ENCODE data around the gene RERGL. TPM values are rescaled to one million over a fixed set of nuclear protein-coding genes. Genes with fewer than 3 reads are reported as not detected.

The RERGL gene
- total RNA-seq, 1 experiment from 2014 or later, result not detected

GRCh38 chr12:18123707-18124106, 33.7 kb upstream of the RERGL start (continued):
- no peak for TF ChIP-seq TP53 (CRISPR knock-in tag; IDR thresholded peaks at IDR 0.05)
- TF ChIP-seq FOXJ3 (CRISPR knock-in tag; IDR thresholded peaks at IDR 0.05; ENCODE audit: borderline replicate concordance), result no peak

GRCh38 chr12:18120899-18121298, 30.9 kb upstream of the RERGL start:
- POLR2A ChIA-PET, result no interaction called here
- no peak overlapping the region for H3K27ac Mint-ChIP-seq
- CTCF ChIA-PET, result no interaction called here
- no peak overlapping the region for H3K4me3 Mint-ChIP-seq
- no peak for ATAC-seq
- H3K4me1 Mint-ChIP-seq, result no peaks in the 10 kb centered on the region
- H3K27me3 Mint-ChIP-seq (ENCODE audit: low read depth), result no peaks in the 10 kb centered on the region
- peaks cover 4% of the 10 kb centered on the region for H3K36me3 Mint-ChIP-seq
- peaks cover 6% of the 10 kb centered on the region for H3K9me3 Mint-ChIP-seq
- DNase-seq (ENCODE audit: low spot score), result no peak
- no peak for TF ChIP-seq ZNF416 (CRISPR knock-in tag; IDR thresholded peaks at IDR 0.05)
- no peak for TF ChIP-seq HMGXB4 (CRISPR knock-in tag; IDR thresholded peaks at IDR 0.05)
- TF ChIP-seq GRHL2 (CRISPR knock-in tag; IDR thresholded peaks at IDR 0.05; ENCODE audit: insufficient replicate concordance, severe bottlenecking), result no peak
- TF ChIP-seq CREM (CRISPR knock-in tag; IDR thresholded peaks at IDR 0.05), result no peak
- no peak for TF ChIP-seq NR2C2 (CRISPR knock-in tag; IDR thresholded peaks at IDR 0.05)
- TF ChIP-seq PREB (CRISPR knock-in tag; IDR thresholded peaks at IDR 0.05; ENCODE audit: borderline replicate concordance), result no peak
- no peak for TF ChIP-seq E2F1 (CRISPR knock-in tag; IDR thresholded peaks at IDR 0.05)
- TF ChIP-seq MXD4 (CRISPR knock-in tag; IDR thresholded peaks at IDR 0.05; ENCODE audit: borderline replicate concordance), result no peak
- no peak for TF ChIP-seq OVOL2 (CRISPR knock-in tag; IDR thresholded peaks at IDR 0.05; ENCODE audit: borderline replicate concordance)
- no peak for TF ChIP-seq ESRRA (CRISPR knock-in tag; IDR thresholded peaks at IDR 0.05; ENCODE audit: borderline replicate concordance)
- no peak for TF ChIP-seq ZNF263 (CRISPR knock-in tag; IDR thresholded peaks at IDR 0.05; ENCODE audit: low read depth)
- TF ChIP-seq EMX1 (CRISPR knock-in tag; IDR thresholded peaks at IDR 0.05), result no peak

GRCh38 chr12:18108611-18109010, 18.6 kb upstream of the RERGL start:
- DNase-seq (ENCODE audit: low spot score) (no peak), ATAC-seq (no peak)
- Mint-ChIP-seq H3K27me3 (ENCODE audit: low read depth) (no peaks in the 10 kb centered on the region), H3K4me3 (no peak overlapping the region), H3K9me3 (peaks cover 9% of the 10 kb centered on the region), H3K36me3 (peaks cover 4% of the 10 kb centered on the region; the same call in 1 of the 2 replicates), H3K27ac (no peak overlapping the region), H3K4me1 (no peaks in the 10 kb centered on the region)
- ChIA-PET CTCF (no interaction called here), POLR2A (no interaction called here)
- TF ChIP-seq EMX1 (CRISPR knock-in tag; IDR thresholded peaks at IDR 0.05) (no peak), FOXJ3 (CRISPR knock-in tag; IDR thresholded peaks at IDR 0.05; ENCODE audit: borderline replicate concordance) (no peak)

- DNase-seq (ENCODE audit: low spot score) (no peak), ATAC-seq (no peak)
- CTCF ChIA-PET, result no interaction called here
- peaks cover 42% of the 10 kb centered on the region for H3K9me3 Mint-ChIP-seq
- TF ChIP-seq NFATC4 (CRISPR knock-in tag; IDR thresholded peaks at IDR 0.05) (no peak), ZMAT4 (CRISPR knock-in tag; IDR thresholded peaks at IDR 0.05) (no peak), SOX15 (CRISPR knock-in tag; IDR thresholded peaks at IDR 0.05) (no peak), TEAD4 (CRISPR knock-in tag; IDR thresholded peaks at IDR 0.05) (no peak), CREM (CRISPR knock-in tag; IDR thresholded peaks at IDR 0.05) (no peak), JUN (CRISPR knock-in tag; IDR thresholded peaks at IDR 0.05) (no peak)
- POLR2A ChIA-PET, result no interaction called here
- H3K4me1 Mint-ChIP-seq, result no peaks in the 10 kb centered on the region
- no peak overlapping the region for H3K4me3 Mint-ChIP-seq
- H3K36me3 Mint-ChIP-seq, result peaks cover 6% of the 10 kb centered on the region; the same call in 1 of the 2 replicates
- no peaks in the 10 kb centered on the region for H3K27me3 Mint-ChIP-seq (ENCODE audit: low read depth)
- no peak overlapping the region for H3K27ac Mint-ChIP-seq
Measured at GRCh38 chr12:18103624-18104023, 13.6 kb upstream of the RERGL start.

Data from WTC11 (cell line).